Measurements from ENCODE around the gene RSBN1. TPM values are rescaled to one million over a fixed set of nuclear protein-coding genes. Genes with fewer than 3 reads are reported as not detected.
A peak's percentile ranks its signal among the peaks of the same experiment; 100 is the strongest.

The RSBN1 gene
- total and polyA plus RNA-seq, 10 of the 15 experiments (the other 5 are each of a cell fraction or from before 2014, with no cell fraction given) = 2.9 to 26.8 (median 11.5) TPM

DNA sequence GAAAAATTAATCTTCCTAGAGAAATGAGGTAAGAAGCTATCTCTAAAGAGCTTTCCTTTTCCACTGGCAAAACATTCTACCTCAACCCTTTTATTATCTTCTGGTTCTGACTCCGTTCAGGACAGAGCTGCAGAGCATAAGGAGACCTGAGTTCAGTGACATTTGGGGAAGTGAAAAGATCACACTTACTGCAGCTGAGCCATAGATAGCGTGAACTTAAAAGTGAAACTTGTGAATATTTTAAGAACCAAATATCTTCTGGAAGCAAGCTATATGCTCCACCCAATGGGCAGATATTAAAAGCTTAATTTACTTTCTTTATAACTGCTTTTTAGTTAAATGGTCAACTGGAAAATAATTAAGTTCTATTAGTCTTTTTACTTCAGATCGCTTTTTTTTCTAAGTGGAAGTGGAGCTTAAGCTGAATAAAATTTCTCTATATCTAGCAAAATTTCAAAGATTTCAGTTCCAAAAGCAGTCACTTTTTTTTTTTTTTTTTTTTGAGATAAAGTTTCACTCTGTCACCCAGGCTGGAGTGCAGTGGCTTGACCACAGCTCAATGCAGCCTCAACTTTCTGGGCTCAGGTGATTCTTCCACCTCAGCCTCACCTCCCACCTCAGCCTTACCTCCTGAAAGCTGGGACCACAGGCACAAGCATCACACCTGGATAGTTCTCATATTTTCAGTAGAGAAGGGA is 47.4 kb upstream of the RSBN1 start (continued):
- peak; percentile 56; the same call in 1 of the 2 replicates for TF ChIP-seq CREM (IDR thresholded peaks at IDR 0.05; ENCODE audit: low read depth)
- TF ChIP-seq, protein P1, sequence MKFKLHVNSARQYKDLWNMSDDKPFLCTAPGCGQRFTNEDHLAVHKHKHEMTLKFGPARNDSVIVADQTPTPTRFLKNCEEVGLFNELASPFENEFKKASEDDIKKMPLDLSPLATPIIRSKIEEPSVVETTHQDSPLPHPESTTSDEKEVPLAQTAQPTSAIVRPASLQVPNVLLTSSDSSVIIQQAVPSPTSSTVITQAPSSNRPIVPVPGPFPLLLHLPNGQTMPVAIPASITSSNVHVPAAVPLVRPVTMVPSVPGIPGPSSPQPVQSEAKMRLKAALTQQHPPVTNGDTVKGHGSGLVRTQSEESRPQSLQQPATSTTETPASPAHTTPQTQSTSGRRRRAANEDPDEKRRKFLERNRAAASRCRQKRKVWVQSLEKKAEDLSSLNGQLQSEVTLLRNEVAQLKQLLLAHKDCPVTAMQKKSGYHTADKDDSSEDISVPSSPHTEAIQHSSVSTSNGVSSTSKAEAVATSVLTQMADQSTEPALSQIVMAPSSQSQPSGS (IDR thresholded peaks at IDR 0.05; ENCODE audit: low read length) = peak; percentile 46
- peak; percentile 81 for TF ChIP-seq PML (IDR thresholded peaks at IDR 0.05; ENCODE audit: low read length)
- TF ChIP-seq BHLHE40 (IDR thresholded peaks at IDR 0.05; ENCODE audit: borderline replicate concordance in 1 of 2, low read depth in 2 of 2, low read length in 1 of 2) = peak; percentile 66 to 80
- no peak for TF ChIP-seq GABPA (IDR thresholded peaks at IDR 0.05; ENCODE audit: low read depth)
- TF ChIP-seq ZNF274 (IDR thresholded peaks at IDR 0.05; ENCODE audit: insufficient read depth, insufficient read length) = no peak
- no peak for TF ChIP-seq STAT1 (conservative IDR thresholded peaks at IDR 0.05)
- TF ChIP-seq, protein P2, sequence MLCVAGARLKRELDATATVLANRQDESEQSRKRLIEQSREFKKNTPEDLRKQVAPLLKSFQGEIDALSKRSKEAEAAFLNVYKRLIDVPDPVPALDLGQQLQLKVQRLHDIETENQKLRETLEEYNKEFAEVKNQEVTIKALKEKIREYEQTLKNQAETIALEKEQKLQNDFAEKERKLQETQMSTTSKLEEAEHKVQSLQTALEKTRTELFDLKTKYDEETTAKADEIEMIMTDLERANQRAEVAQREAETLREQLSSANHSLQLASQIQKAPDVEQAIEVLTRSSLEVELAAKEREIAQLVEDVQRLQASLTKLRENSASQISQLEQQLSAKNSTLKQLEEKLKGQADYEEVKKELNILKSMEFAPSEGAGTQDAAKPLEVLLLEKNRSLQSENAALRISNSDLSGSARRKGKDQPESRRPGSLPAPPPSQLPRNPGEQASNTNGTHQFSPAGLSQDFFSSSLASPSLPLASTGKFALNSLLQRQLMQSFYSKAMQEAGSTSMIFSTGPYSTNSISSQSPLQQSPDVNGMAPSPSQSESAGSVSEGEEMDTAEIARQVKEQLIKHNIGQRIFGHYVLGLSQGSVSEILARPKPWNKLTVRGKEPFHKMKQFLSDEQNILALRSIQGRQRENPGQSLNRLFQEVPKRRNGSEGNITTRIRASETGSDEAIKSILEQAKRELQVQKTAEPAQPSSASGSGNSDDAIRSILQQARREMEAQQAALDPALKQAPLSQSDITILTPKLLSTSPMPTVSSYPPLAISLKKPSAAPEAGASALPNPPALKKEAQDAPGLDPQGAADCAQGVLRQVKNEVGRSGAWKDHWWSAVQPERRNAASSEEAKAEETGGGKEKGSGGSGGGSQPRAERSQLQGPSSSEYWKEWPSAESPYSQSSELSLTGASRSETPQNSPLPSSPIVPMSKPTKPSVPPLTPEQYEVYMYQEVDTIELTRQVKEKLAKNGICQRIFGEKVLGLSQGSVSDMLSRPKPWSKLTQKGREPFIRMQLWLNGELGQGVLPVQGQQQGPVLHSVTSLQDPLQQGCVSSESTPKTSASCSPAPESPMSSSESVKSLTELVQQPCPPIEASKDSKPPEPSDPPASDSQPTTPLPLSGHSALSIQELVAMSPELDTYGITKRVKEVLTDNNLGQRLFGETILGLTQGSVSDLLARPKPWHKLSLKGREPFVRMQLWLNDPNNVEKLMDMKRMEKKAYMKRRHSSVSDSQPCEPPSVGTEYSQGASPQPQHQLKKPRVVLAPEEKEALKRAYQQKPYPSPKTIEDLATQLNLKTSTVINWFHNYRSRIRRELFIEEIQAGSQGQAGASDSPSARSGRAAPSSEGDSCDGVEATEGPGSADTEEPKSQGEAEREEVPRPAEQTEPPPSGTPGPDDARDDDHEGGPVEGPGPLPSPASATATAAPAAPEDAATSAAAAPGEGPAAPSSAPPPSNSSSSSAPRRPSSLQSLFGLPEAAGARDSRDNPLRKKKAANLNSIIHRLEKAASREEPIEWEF (IDR thresholded peaks at IDR 0.05; ENCODE audit: insufficient replicate concordance, low read depth, low read length) = no peak
- TF ChIP-seq FOXK2 (IDR thresholded peaks at IDR 0.05) = no peak
- TF ChIP-seq ESRRA (IDR thresholded peaks at IDR 0.05; ENCODE audit: low read length) = no peak
- no peak for TF ChIP-seq YBX1 (IDR thresholded peaks at IDR 0.05)
- TF ChIP-seq, protein P3, sequence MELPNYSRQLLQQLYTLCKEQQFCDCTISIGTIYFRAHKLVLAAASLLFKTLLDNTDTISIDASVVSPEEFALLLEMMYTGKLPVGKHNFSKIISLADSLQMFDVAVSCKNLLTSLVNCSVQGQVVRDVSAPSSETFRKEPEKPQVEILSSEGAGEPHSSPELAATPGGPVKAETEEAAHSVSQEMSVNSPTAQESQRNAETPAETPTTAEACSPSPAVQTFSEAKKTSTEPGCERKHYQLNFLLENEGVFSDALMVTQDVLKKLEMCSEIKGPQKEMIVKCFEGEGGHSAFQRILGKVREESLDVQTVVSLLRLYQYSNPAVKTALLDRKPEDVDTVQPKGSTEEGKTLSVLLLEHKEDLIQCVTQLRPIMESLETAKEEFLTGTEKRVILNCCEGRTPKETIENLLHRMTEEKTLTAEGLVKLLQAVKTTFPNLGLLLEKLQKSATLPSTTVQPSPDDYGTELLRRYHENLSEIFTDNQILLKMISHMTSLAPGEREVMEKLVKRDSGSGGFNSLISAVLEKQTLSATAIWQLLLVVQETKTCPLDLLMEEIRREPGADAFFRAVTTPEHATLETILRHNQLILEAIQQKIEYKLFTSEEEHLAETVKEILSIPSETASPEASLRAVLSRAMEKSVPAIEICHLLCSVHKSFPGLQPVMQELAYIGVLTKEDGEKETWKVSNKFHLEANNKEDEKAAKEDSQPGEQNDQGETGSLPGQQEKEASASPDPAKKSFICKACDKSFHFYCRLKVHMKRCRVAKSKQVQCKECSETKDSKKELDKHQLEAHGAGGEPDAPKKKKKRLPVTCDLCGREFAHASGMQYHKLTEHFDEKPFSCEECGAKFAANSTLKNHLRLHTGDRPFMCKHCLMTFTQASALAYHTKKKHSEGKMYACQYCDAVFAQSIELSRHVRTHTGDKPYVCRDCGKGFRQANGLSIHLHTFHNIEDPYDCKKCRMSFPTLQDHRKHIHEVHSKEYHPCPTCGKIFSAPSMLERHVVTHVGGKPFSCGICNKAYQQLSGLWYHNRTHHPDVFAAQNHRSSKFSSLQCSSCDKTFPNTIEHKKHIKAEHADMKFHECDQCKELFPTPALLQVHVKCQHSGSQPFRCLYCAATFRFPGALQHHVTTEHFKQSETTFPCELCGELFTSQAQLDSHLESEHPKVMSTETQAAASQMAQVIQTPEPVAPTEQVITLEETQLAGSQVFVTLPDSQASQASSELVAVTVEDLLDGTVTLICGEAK (IDR thresholded peaks at IDR 0.05; ENCODE audit: borderline replicate concordance) = 0 out of 2 replicates have a peak, but pooled peaks have one; percentile 12
- TF ChIP-seq NFXL1 (IDR thresholded peaks at IDR 0.05; ENCODE audit: borderline replicate concordance) = no peak
- no peak; the same call in 1 of the 2 replicates for TF ChIP-seq PAX5 (IDR thresholded peaks at IDR 0.05; ENCODE audit: borderline replicate concordance, low read depth, low read length)
- TF ChIP-seq MTA2 (IDR thresholded peaks at IDR 0.05; ENCODE audit: low read depth) = peak; percentile 76
- no peak for TF ChIP-seq SMAD5 (IDR thresholded peaks at IDR 0.05; ENCODE audit: low read depth)
- TF ChIP-seq IKZF1 (conservative IDR thresholded peaks at IDR 0.05) = peak; percentile 87
- TF ChIP-seq CBX5 (IDR thresholded peaks at IDR 0.05; ENCODE audit: low read depth) = no peak
- no peak; the same call in 1 of the 2 replicates for TF ChIP-seq MXI1 (IDR thresholded peaks at IDR 0.05; ENCODE audit: low read depth, low read length)
- no peak for TF ChIP-seq TCF7 (IDR thresholded peaks at IDR 0.05; ENCODE audit: borderline replicate concordance)

Data from GM12878 (cell line).